ENCODE data around the gene MAX.

Gene MAX

DNA sequence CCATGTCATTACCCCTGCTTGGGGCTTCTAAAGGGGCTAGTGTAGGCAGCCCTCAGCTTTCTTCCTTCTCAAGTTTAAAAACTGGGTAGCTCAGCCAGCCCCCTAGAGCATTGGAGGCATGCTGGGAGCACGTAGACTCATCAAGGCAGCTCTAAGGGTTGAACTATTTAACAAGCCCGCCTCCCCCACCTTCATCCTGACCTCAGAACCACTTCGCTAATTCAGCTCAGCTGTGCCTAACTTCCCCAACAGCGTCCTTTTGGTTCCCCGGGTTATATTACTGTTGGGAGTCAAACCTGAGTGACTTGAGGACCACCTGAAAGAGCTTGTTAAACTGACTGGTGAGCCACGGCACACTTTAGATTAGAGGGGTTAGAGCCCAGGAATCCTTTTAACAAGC, 30.1 kb downstream of the MAX start:
- no peak for DNase-seq

GRCh38 chr14:65071544-65071943, 30.8 kb downstream of the MAX start:
- no peak for DNase-seq

DNA sequence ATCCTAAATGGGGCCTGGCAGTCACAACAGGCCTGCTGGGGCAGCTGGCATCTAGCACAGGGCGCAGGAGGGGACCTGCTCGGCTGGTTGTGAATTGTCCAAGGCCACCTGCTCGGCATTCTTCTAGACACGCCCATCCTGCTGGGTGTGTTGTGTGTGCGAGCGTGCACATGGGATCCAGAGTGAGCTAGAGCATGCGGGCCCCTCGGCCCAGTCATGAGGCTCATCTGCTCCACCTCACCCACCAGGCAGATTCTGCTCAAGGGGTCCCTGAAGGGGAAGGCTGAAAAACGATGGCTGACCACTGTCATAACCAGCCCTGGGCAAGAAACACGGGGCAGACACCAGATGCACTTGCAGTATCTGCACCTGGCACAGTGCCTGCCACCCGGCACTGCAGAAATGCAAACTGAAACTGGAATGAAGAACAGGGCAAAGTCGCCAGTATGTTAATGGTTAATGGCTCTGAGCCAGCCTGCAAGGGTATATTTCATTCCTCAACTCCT, 31.8 kb downstream of the MAX start:
- peak; percentile 48 for DNase-seq

- no peak for DNase-seq
Measured at GRCh38 chr14:65069874-65070413, 32.4 kb downstream of the MAX start.

DNA sequence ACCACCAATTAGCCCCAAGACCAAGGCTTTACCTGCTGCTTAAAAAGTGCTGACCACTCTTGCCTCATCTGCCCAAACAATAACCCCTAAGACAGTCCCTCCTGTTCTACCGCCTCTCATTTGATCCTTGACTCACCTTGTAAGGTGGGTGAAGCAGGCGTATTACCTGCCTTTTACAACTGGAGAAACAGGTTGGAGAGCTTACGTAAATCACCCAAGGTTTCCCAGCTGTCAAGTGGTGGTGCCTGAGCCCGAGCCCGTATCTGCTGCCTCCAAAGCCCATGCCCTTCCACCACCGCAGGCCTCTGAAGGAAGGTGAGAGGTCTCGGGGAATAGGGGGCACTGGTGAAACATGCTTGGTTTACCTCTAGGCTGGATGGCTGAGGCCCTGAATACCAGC, 36.6 kb downstream of the MAX start:
- no peak for DNase-seq

- DNase-seq, result no peak
Measured at GRCh38 chr14:65062096-65063075, 39.9 kb downstream of the MAX start.

- no peak for DNase-seq
Measured at GRCh38 chr14:65057695-65058094, 44.6 kb downstream of the MAX start.

DNA sequence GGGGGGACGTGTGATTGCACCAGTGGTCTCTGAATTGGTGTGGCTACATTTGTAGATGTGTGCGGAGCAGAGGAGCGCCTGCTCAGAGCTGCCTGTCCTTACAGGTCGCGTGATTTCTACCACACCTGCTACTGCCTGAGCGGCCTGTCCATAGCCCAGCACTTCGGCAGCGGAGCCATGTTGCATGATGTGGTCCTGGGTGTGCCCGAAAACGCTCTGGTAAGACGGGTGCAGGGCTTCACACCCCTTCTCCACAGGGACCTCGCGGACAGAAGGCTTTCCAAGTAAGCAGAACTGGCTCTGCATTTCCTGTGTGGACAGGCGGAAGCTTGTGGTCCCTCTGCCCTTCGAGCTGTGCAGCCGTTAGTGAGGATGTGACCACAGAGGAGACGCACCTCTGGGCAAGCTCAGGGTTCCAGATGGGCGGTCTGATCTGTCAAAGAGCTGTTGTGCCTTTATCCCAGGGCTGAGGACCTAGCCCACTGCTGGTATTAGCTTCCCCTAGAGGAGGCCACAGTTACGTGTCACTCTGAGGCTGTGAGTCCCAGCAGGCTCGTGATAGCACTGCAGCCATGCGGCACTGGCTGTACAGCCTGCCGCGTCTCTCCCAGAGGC, 47.7 kb downstream of the MAX start:
- no peak for DNase-seq

- no peak for DNase-seq
Measured at GRCh38 chr14:65053466-65053865, 48.9 kb downstream of the MAX start.

- no peak for DNase-seq
Measured at GRCh38 chr14:65052832-65053231, 49.5 kb downstream of the MAX start.

DNA sequence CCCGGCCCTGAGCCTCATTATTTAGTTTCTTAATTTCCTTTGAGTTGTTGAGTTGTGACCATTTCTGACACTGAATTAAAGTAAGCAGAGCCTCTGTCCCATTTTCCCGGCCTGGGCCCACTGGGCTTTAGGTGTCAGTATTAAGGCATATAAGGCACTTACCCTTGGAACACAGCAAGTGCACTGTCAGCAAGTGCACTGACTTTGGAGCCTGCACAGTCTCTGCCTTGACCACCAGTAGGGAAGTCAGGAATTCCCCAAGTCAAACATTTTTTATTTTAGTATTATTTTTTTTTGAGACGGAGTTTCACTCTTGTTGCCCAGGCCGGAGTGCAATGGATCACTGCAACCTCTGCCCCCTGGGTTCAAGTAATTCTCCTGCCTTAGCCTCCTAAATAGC, 56.6 kb downstream of the MAX start:
- no peak for DNase-seq

GRCh38 chr14:65045006-65045405, 57.3 kb downstream of the MAX start:
- DNase-seq, result no peak

GRCh38 chr14:65044596-65044959, 57.7 kb downstream of the MAX start:
- no peak for DNase-seq

- DNase-seq, result no peak
Measured at GRCh38 chr14:65043893-65044595, 58.3 kb downstream of the MAX start.

GRCh38 chr14:65042731-65043372, 59.5 kb downstream of the MAX start:
- DNase-seq, result no peak

- no peak for DNase-seq
Measured at GRCh38 chr14:65042296-65042695, 60.0 kb downstream of the MAX start.

- DNase-seq, result no peak
Measured at GRCh38 chr14:65041434-65041915, 60.8 kb downstream of the MAX start.

DNA sequence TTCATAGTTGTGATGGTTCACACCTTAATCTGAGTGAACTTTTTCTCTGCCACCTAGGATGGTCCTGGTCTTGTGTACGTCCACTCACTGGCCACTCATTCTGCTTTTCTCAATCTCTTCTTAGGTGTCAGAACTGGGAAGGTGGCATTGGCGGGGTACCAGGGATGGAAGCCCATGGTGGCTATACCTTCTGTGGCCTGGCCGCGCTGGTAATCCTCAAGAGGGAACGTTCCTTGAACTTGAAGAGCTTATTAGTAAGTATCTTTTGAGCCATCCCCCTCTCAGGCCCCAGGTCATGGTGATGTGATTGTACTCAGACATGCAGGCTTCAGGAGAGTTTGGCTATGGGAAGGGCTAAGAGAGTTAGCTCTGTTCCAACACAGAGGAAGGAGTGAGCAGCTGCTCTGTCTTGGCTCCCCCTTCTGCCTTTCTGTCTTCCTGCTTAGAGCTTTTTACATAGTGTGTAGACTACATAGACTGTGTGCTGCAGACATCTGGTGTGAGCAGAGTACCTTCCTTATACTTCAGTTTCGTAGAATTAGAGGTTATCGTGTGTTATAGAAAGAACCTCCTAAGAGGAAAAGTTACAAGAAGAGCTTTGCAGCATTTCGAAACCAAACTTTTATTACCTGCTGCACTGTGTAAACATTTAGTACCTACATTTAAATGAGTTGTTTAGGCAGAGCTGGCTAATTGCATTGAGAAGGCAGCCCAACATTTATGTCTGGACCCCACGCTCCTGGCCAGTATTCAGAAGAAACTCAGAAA, 61.5 kb downstream of the MAX start:
- no peak for DNase-seq

GRCh38 chr14:65038966-65039365, 63.4 kb downstream of the MAX start:
- no peak for DNase-seq

DNA sequence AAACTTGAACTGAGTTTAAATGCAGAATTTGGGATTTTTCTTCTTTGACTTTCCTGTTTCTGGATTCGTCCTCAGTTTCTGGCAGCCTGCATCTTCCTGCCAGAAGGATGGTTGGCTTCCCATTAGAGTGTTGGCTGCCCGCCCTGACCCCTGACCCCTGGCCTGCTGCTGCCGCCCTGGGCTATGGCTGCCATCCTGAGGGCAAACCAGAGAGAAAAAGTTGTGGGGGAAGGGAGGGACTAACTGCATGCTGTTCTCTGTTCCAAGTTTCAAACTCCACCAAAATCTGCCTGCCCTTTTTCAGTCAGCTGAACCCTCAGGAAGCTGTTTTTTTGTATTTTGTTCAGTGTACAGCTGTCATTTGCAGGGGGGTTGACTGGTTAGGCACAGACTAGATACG, 67.3 kb downstream of the MAX start:
- no peak for DNase-seq

- no peak for DNase-seq
Measured at GRCh38 chr14:65034021-65034420, 68.3 kb downstream of the MAX start.

- no peak for DNase-seq
Measured at GRCh38 chr14:65033181-65033580, 69.1 kb downstream of the MAX start.
